ENCODE measurements around the gene TSFM.
"Not testable (repeated sequence)": the region's sequence is repeated elsewhere in the genome, so short reads cannot be mapped to it uniquely, and the experiment has no call there.

TSFM gene

GRCh38 chr12:57815177-57816000, 32.8 kb downstream of the TSFM start:
- DNase-seq (ENCODE audit: low read depth in 2 of 2) = no peak

DNA sequence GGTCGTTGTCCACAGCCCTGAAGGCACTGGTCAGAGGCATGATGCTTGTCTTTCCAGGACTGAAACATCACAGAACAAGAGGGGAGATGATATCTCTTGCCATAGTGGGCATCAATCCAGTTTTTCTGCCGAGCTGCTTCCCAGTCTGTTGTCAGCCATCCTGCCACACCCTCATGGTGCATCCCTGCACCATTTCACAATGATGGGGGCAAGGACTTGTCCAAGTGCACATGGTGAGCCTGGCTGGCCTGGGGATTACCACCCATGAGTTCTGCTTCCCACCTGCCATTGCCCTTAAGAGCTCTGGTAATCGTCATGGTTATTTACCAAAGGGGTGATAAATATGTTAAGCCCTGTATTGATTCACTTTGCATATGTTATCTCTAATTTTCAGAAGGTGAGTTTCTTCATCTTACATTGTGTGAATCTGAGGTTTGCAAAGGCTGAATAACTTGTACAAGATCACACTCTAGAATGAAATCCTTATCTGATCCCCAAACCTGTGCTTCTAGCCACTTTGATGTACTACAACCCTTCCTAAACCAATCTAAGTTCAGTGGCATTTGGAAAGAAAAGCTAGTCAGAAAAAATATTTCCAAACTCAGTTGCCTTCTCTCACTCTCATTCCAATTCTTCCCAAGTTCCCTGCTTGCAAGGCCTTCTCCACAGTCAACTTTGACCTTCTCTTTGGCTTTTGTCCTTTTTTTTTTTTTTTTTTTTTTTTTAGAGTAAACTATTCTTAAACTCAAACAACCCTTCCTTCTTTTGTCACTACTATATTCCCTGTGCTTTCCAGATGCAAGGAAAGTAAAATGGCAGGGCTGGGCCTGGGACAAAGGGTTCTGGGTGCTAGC, 33.6 kb downstream of the TSFM start:
- no peak for DNase-seq (ENCODE audit: low read depth in 2 of 2)

DNA sequence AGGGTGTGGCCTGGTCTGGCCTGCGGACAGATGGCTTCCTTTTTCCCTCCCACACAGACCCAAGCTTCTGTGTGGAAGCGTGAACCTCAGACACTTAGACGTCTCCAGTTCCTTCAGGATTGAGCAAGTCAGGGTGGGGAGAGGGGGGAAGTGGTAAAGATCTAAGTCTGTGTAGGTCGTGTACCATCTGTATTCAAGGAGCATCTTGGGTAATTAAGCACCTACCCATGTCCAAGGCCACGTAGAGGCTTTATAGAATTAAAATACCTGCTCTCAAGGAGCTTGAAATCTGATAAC, 34.2 kb downstream of the TSFM start:
- no peak for DNase-seq (ENCODE audit: low read depth in 2 of 2)

GRCh38 chr12:57817261-57817989, 34.8 kb downstream of the TSFM start:
- no peak for DNase-seq (ENCODE audit: low read depth in 2 of 2)

GRCh38 chr12:57817990-57818331, 35.4 kb downstream of the TSFM start:
- not testable (repeated sequence) for DNase-seq (ENCODE audit: low read depth in 2 of 2)

DNA sequence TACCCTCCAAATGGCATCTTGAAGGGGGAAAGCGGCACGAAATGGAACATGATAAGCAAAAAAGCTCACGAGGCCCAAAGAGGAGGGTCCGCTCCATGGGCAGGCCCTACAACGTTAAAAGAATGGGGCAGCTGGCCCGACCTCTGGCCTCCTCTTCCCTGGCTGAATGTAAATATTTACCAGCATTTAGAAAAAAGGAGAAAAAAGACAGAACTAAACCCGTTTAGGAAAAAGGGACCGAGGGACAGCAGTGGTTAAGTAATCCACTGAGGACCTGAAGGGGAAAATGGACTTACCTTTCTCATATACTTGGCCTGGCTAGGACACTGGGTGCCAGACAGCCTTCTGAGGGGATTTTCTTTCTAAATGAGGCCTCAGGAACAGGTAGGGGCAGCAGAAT, 37.5 kb downstream of the TSFM start:
- not testable (repeated sequence) for DNase-seq (ENCODE audit: low read depth in 2 of 2)

- not testable (repeated sequence) for DNase-seq (ENCODE audit: low read depth in 2 of 2)
Measured at GRCh38 chr12:57821015-57821414, 38.4 kb downstream of the TSFM start.

DNA sequence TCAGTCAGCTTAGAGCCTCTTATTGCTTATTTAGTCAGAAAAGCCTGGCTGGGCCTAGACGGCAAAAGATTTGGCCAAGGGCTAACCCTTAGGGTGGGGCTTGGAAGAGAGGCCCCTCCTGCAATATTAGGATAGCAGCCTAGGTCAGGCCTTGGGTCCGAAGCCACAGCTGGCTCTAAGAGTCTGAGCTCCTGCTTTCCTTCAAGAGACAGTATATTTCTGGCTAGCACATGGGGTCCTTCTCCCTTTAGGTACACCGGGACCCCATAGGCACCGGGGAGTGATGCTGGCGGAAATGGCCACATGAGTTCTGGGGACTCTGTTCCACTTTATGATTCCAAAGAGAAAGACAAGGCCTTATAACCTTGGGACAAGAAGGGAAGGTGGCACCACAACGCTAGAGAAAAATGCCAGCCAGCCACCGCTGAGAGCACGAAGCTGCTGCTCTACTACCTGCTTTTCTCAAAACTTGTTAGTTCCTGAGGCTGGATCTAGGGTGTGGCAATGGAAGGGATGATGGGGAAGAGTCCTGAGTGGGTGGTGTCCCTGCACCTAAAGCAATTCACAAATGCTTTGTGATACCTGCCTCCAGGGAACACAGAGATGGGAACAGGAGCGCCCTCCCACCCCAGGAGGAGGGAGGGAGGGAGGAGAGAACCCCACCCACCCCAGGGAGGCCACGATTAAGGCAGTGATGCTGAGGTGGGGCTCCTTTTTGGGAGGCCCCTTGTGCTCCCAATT, 39.1 kb downstream of the TSFM start:
- DNase-seq (ENCODE audit: low read depth in 2 of 2) = no peak

- DNase-seq (ENCODE audit: low read depth in 2 of 2) = no peak
Measured at GRCh38 chr12:57822392-57823130, 40.0 kb downstream of the TSFM start.

DNA sequence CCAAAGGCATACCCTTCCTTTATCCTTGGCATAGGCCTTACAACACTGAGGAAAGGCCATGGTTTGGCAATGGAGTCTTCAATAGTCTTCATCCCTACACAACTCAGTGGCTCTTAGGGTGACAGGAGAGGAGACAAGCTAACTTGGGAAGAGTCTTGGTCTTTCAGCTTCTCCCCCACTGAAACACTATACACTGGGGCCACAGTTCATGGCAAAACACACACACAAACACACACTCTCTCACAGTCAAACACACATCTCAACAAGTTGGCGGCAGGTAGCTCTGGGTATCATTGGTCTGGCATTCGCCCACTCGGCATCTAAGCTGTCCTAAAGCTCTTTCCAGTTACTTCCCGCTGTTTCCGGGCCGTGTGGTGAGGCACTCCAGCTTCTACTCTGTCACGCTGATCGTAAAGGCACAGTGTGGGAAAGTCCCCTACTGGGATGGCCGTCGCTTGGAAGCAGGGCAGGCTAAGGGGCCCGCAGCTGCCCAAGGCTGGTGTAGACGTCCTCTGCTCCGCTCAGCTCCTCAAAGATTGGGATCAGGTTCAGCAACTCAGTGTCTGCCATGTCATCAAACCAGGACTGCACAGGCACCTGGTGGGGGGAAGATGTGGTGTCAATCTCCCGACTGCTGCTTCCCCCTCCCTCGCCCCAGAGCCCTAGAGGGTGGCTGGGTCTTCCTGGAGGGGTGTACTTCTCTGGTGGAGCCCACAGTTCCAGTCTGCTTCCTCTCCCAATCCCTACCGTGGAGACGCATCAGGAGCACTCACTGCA, 40.7 kb downstream of the TSFM start:
- DNase-seq (ENCODE audit: low read depth in 2 of 2) = no peak

DNA sequence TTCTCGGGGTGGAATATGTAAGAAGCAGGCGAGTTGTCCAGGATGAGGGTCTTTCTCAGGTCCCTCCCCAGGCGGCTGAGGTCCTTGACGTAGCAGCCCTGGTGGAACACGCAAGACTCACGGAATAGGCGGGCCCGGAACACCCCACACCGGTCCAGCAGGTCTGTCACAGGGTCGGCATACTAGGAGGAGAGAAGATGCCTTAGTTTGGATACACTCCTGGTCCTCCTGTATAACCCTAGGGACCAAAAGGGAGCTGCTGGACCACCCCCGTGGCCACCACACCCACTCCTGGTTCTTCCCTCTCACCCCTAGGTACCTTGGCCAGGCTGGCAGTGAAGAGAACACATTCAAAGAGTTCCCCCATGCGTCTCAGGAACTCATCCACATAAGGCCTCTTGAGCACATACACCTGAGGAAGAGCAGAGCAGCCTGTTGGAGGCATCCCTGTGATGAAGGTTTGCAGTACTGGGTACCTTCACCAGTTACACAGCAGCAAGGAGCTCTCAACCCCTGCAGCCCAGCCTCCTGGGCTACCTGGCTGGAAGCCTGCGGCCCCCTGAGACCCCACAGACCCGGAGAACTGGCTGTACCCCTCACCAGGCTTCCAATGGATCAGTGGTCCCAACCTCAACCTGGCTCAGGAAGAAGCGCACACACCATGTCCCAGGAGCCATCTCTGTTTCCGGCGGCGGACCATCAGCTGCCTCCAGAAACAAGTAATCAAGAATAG, 41.5 kb downstream of the TSFM start:
- no peak for DNase-seq (ENCODE audit: low read depth in 2 of 2)

DNA sequence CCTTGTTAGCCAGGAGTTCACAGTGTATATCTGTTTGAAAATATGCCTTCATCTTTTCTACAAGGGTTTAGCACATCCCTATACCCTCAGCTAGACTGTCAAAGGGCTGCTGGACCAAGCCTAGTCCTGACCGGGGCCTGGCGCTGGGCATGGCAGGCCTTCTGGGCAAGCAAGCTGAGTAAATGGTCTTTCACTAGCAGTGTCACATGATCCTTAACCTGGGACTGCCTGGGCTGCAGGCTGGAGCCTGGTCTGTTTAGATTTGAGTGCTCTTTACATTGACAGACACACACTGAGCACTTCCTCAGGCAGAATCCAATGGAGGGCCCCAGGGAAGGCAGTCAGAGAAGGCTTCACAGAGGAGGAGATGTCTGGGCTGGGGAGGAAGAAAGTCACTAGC, 42.9 kb downstream of the TSFM start:
- no peak for DNase-seq (ENCODE audit: low read depth in 2 of 2)

- DNase-seq (ENCODE audit: low read depth in 2 of 2) = no peak
Measured at GRCh38 chr12:57826400-57826799, 43.8 kb downstream of the TSFM start.

DNA sequence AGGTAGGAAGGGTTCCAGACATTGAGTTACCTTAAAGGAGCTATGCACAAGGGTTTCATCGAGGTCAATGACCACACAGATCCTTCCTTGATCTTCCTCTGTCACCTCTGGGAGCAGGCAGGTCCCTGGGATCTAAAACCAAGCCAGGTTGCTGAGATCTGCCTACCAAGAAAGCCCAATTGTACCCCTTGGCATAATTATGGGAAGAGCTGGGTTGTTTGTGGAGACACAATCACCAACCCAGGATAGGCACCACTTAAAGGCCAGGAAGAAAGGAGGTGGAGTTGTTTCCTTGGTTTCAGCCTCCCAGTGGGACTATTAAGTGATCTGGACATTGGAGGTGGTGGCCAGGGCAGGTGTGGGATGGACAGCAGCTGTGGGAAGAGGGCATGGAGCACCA, 44.4 kb downstream of the TSFM start:
- DNase-seq (ENCODE audit: low read depth in 2 of 2) = no peak

- no peak for DNase-seq (ENCODE audit: low read depth in 2 of 2)
Measured at GRCh38 chr12:57829025-57829777, 46.6 kb downstream of the TSFM start.

DNA sequence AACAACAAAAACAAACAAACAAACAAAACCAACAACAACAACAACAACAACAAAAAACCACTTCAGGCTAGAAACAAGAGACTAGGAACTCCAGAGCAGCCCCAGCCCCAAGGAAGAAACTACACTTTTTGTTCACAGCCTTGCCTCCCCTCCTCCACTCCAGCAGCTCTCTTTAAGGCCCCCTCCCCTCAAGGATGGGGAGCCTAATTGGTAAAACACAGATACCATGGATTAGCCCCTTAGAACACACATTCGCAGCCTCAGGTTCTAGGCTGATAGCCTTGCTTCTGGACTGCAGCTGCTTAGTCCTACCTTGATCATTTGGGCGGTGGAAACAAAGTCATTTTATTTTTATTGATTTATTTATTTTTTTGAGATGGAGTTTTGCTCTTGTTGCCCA, 47.8 kb downstream of the TSFM start:
- no peak for DNase-seq (ENCODE audit: low read depth in 2 of 2)

- no peak for DNase-seq (ENCODE audit: low read depth in 2 of 2)
Measured at GRCh38 chr12:57832966-57833365, 50.4 kb downstream of the TSFM start.

DNA sequence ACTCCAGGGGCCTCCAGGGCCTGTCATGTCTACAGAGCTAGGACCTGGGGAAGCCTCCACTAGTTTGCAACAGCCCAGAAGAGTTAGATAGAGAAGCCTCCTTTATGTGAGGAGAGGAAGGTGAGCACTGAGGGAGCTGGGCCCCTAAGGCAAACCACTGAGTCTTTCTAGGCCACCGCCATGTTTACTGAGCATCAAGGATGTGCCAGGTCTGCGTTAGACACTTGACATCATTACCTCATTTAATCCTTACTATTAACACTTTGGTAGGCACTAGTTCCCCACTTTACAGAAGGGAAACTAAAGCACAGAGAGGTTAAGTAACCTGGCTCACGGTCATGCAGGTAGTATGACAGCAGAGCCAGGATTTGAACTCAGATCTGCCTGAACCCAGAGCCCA, 51.1 kb downstream of the TSFM start:
- DNase-seq (ENCODE audit: low read depth in 2 of 2) = no peak

Measured in stimulated activated CD4-positive, alpha-beta T cell treated with anti-CD3 and anti-CD28 coated beads, Interleukin-1b, Interleukin-23, amount 100 ng/mL, for 1 hour (primary cell).